HEK293 (cell line): ENCODE data around the gene KANTR.

Source experiments
- CTCF ChIA-PET: fragments of 350-600 bp; formaldehyde crosslinking; extraction: SDS; loops from one replicate; lab custom pipeline; 2021; ENCODE audit warnings: antibody characterized with exemption; lab: Yijun Ruan, JAX
- POLR2A ChIA-PET: fragments of 300-600 bp; formaldehyde crosslinking; extraction: SDS; loops from one replicate; lab custom pipeline; 2020; ENCODE audit warnings: antibody characterized with exemption, inconsistent platforms; lab: Yijun Ruan, JAX
- H3K27ac ChIP-seq: fragments of 200-500 bp; sonication (Bioruptor generic); 2 replicates; pipeline ENCODE4 v1.5.1; 2014; ENCODE audit warnings: low read depth, low read length, control low read depth, inconsistent platforms; ENCODE audit errors: extremely low read depth
- H3K36me3 ChIP-seq, 2 experiments: fragments of 200-500 bp in 1 of 2; sonication (Bioruptor generic) in 1 of 2; 1 replicate in 1 of 2; 2 replicates in 1 of 2; pipeline ENCODE4 v1.5.1; 2014 to 2017; ENCODE audit warnings: inconsistent platforms in 2 of 2, low read length in 2 of 2; ENCODE audit not compliant: control insufficient read depth in 2 of 2, insufficient read depth in 1 of 2
- H3K4me1 ChIP-seq: fragments of 200-500 bp; sonication (Bioruptor generic); 2 replicates; pipeline ENCODE4 v1.5.1; 2014; ENCODE audit warnings: mild to moderate bottlenecking, low read length, inconsistent platforms; ENCODE audit not compliant: control insufficient read depth, insufficient read depth
- H3K4me3 ChIP-seq: 2 replicates; pipeline ENCODE4 v1.5.1; 2011; ENCODE audit warnings: low read depth, mild to moderate bottlenecking, control low read depth, low read length, moderate library complexity
- H3K9me3 ChIP-seq: fragments of 200-500 bp; sonication (Bioruptor generic); 2 replicates; pipeline ENCODE4 v1.5.1; 2014; ENCODE audit warnings: low read depth, low read length, inconsistent platforms; ENCODE audit not compliant: control insufficient read depth, insufficient read depth
- KLF10 ChIP-seq: fragments of 450-650 bp; IDR thresholded peaks from 2 replicates; pipeline ENCODE4 v1.5.1; 2018; ENCODE audit warnings: missing biosample characterization, mild to moderate bottlenecking, missing genetic modification characterization
- MEIS1 ChIP-seq: sonication (generic); formaldehyde crosslinking; IDR thresholded peaks from 2 replicates; pipeline ENCODE4 v1.8.1; 2022; ENCODE audit warnings: missing genetic modification reagents, mild to moderate bottlenecking, borderline replicate concordance
- PBX3 ChIP-seq: sonication (generic); formaldehyde crosslinking; IDR thresholded peaks from 2 replicates; pipeline ENCODE4 v1.8.1; 2022; ENCODE audit warnings: mild to moderate bottlenecking, moderate library complexity, missing genetic modification reagents
- SP3 ChIP-seq: fragments of 450-650 bp; formaldehyde crosslinking; IDR thresholded peaks from 2 replicates; pipeline ENCODE4 v1.5.1; 2016; ENCODE audit warnings: missing biosample characterization, missing genetic modification characterization
- TCF7L2 ChIP-seq: IDR thresholded peaks from 2 replicates; pipeline ENCODE4 v1.6.1; 2011; ENCODE audit warnings: low read depth, mild to moderate bottlenecking, inconsistent platforms, low read length, moderate library complexity, borderline replicate concordance
- ZBTB21 ChIP-seq: fragments of 450-650 bp; formaldehyde crosslinking; IDR thresholded peaks from 2 replicates; pipeline ENCODE4 v1.5.1; 2017; ENCODE audit warnings: missing biosample characterization, missing genetic modification characterization
- ZNF10 ChIP-seq: fragments of 450-650 bp; formaldehyde crosslinking; IDR thresholded peaks from 2 replicates; pipeline ENCODE4 v1.5.1; 2017; ENCODE audit warnings: missing biosample characterization, missing genetic modification characterization
- ZNF121 ChIP-seq: fragments of 450-650 bp; formaldehyde crosslinking; IDR thresholded peaks from 2 replicates; pipeline ENCODE4 v1.5.1; 2016; ENCODE audit warnings: missing biosample characterization, missing genetic modification characterization
- ZNF274 ChIP-seq, 2 experiments: fragments of 200-500 bp in 1 of 2; fragments of 450-650 bp in 1 of 2; sonication (Bioruptor generic) in 1 of 2; formaldehyde crosslinking in 1 of 2; IDR thresholded peaks; 2 replicates each; pipeline versions ENCODE4 v1.5.1 to v1.6.1; 2014 to 2016; ENCODE audit warnings: borderline replicate concordance in 1 of 2, inconsistent platforms in 1 of 2, low read length in 1 of 2, missing biosample characterization in 1 of 2, missing genetic modification characterization in 1 of 2
- ZNF354C ChIP-seq: fragments of 450-650 bp; formaldehyde crosslinking; IDR thresholded peaks from 2 replicates; pipeline ENCODE4 v1.5.1; 2016; ENCODE audit warnings: missing biosample characterization, missing genetic modification characterization, low read depth, borderline replicate concordance
- ZNF391 ChIP-seq: fragments of 450-650 bp; formaldehyde crosslinking; IDR thresholded peaks from 2 replicates; pipeline ENCODE4 v1.5.1; 2016; ENCODE audit warnings: low read depth, missing biosample characterization, missing genetic modification characterization, borderline replicate concordance
- ZNF501 ChIP-seq: fragments of 450-650 bp; formaldehyde crosslinking; IDR thresholded peaks from 2 replicates; pipeline ENCODE4 v1.5.1; 2016; ENCODE audit warnings: missing biosample characterization, missing genetic modification characterization
- ZNF544 ChIP-seq: fragments of 450-650 bp; formaldehyde crosslinking; IDR thresholded peaks from 2 replicates; pipeline ENCODE4 v1.5.0; 2017; ENCODE audit warnings: missing biosample characterization, missing genetic modification characterization
- ZNF548 ChIP-seq: fragments of 450-650 bp; formaldehyde crosslinking; IDR thresholded peaks from 2 replicates; pipeline ENCODE4 v1.5.1; 2016; ENCODE audit warnings: missing biosample characterization, missing genetic modification characterization
- ZNF549 ChIP-seq: fragments of 450-650 bp; IDR thresholded peaks from 2 replicates; pipeline ENCODE4 v1.5.1; 2018; ENCODE audit warnings: missing biosample characterization, missing genetic modification characterization, mild to moderate bottlenecking, inconsistent platforms, moderate library complexity
- ZNF558 ChIP-seq: fragments of 450-650 bp; formaldehyde crosslinking; IDR thresholded peaks from 2 replicates; pipeline ENCODE4 v1.5.1; 2016; ENCODE audit warnings: missing biosample characterization, missing genetic modification characterization
- ZNF571 ChIP-seq: fragments of 450-650 bp; formaldehyde crosslinking; IDR thresholded peaks from 2 replicates; pipeline ENCODE4 v1.5.0; 2017; ENCODE audit warnings: missing biosample characterization, missing genetic modification characterization
- ZNF585B ChIP-seq: fragments of 450-650 bp; formaldehyde crosslinking; IDR thresholded peaks from 2 replicates; pipeline ENCODE4 v1.5.1; 2016; ENCODE audit warnings: missing biosample characterization, missing genetic modification characterization
- ZNF596 ChIP-seq: fragments of 450-650 bp; IDR thresholded peaks from 2 replicates; pipeline ENCODE4 v1.5.0; 2018; ENCODE audit warnings: missing biosample characterization, mild to moderate bottlenecking, missing genetic modification characterization, moderate library complexity
- ZNF624 ChIP-seq: fragments of 450-650 bp; formaldehyde crosslinking; IDR thresholded peaks from 2 replicates; pipeline ENCODE4 v1.5.1; 2017; ENCODE audit warnings: missing biosample characterization, missing genetic modification characterization
- ZSCAN4 ChIP-seq: fragments of 450-650 bp; formaldehyde crosslinking; IDR thresholded peaks from 2 replicates; pipeline ENCODE4 v1.5.1; 2017; ENCODE audit warnings: missing biosample characterization, missing genetic modification characterization

KANTR gene

GRCh38 chrX:53094582-53094905, 602 bp downstream of the KANTR start:
- H3K27ac ChIP-seq, result no peak overlapping the region; the same call in 1 of the 2 replicates
- peak overlapping the region; percentile 66 for H3K4me3 ChIP-seq
- ChIA-PET CTCF (interaction anchor here (0.7 to 1.4 kb wide), 3 partner anchors 23 to 188 kb away, joined by 3 to 6 read pairs (median 4); no protein-coding TSS in a partner anchor), POLR2A (interaction anchor here (1.3 kb wide), 1 partner anchor 12 kb away, joined by 10 read pairs; the partner anchor contains the start of gene TSPYL2)
- no peaks in the 10 kb centered on the region for H3K9me3 ChIP-seq
- peaks cover 5 to 7% of the 10 kb centered on the region in 2 experiments; a peak in 2 of 3 replicates for H3K36me3 ChIP-seq
- H3K4me1 ChIP-seq, result no peaks in the 10 kb centered on the region
- 0 out of 2 replicates have a peak, but pooled peaks have one; percentile 1 for TF ChIP-seq ZNF501 (tag by site-specific recombination)
- TF ChIP-seq TCF7L2, result no peak

GRCh38 chrX:53095796-53096195, 1.9 kb downstream of the KANTR start:
- H3K4me3 ChIP-seq, result no peak overlapping the region
- ChIA-PET POLR2A (interaction anchor here (0.6 to 1.1 kb wide), 2 partner anchors 14 to 130 kb away, joined by 3 read pairs; partner anchors contain the start of genes KDM5C and TSPYL2), CTCF (interaction anchor here (0.6 kb wide), 1 partner anchor 149 kb away, joined by 3 read pairs; no protein-coding TSS in a partner anchor)
- no peak for TF ChIP-seq ZNF274 (IDR thresholded peaks at IDR 0.05; ENCODE audit: low read length)
- no peak for TF ChIP-seq ZNF274 (tag by site-specific recombination; IDR thresholded peaks at IDR 0.05; ENCODE audit: borderline replicate concordance)
- no peak for TF ChIP-seq ZSCAN4
- TF ChIP-seq ZNF10 (tag by site-specific recombination), result no peak
- TF ChIP-seq MEIS1 (CRISPR knock-in tag), result no peak
- TF ChIP-seq ZBTB21 (tag by site-specific recombination), result no peak
- no peak for TF ChIP-seq ZNF354C (tag by site-specific recombination)
- no peak for TF ChIP-seq ZNF596
- no peak for TF ChIP-seq KLF10
- TF ChIP-seq PBX3, result no peak
- TF ChIP-seq ZNF571 (tag by site-specific recombination), result no peak
- no peak for TF ChIP-seq ZNF624
- TF ChIP-seq ZNF391 (tag by site-specific recombination), result no peak
- TF ChIP-seq SP3, result no peak
- TF ChIP-seq ZNF585B (tag by site-specific recombination), result no peak
- no peak overlapping the region for H3K27ac ChIP-seq
- peaks cover 7 to 10% of the 10 kb centered on the region in 2 experiments; a peak in 2 of 3 replicates for H3K36me3 ChIP-seq
- H3K4me1 ChIP-seq, result no peaks in the 10 kb centered on the region
- H3K9me3 ChIP-seq, result no peaks in the 10 kb centered on the region

GRCh38 chrX:53114864-53115549, 21.1 kb downstream of the KANTR start:
- H3K9me3 ChIP-seq, result no peaks in the 10 kb centered on the region
- TF ChIP-seq ZNF624 (no peak), ZNF549 (no peak), ZNF121 (tag by site-specific recombination) (no peak), ZNF558 (tag by site-specific recombination) (no peak), ZNF544 (tag by site-specific recombination) (no peak), ZNF548 (tag by site-specific recombination) (no peak)
- POLR2A ChIA-PET, result no interaction called here
- CTCF ChIA-PET, result interaction anchor here (0.6 kb wide), 1 partner anchor 238 kb away, joined by 3 read pairs; no protein-coding TSS in a partner anchor
- H3K36me3 ChIP-seq, result peaks cover 0 to 5% of the 10 kb centered on the region in 2 experiments; a peak in 2 of 3 replicates
- H3K27ac ChIP-seq, result no peak overlapping the region
- no peak overlapping the region for H3K4me3 ChIP-seq
- H3K4me1 ChIP-seq, result no peaks in the 10 kb centered on the region
